Adrenal gland (tissue), 5 donors: Measurements from ENCODE around the gene UBAC1.

Source experiments
- POLR2A ChIP-seq, 2 donors: fragments of 450-650 bp; IDR thresholded peaks; one replicate each; pipeline ENCODE4 v1.6.1; 2017; ENCODE audit warnings: antibody characterized with exemption in 2 of 2, mild to moderate bottlenecking in 2 of 2, moderate library complexity in 1 of 2
- TF ChIP-seq, protein P1 (sequence below), 6 experiments: fragments of 450-650 bp in 4 of 6; fragments of 200-600 bp in 2 of 6; sonication (generic) in 1 of 6; IDR thresholded peaks; 1 replicate in 5 of 6; 2 replicates in 1 of 6; pipeline versions ENCODE4 v1.5.1 to v1.8.0; 2016 to 2021; ENCODE audit warnings: antibody characterized with exemption in 6 of 6, mild to moderate bottlenecking in 2 of 6, moderate library complexity in 1 of 6
- donor health status: DM: no; HTN: no; CAD: no.

- TF ChIP-seq, protein P1, sequence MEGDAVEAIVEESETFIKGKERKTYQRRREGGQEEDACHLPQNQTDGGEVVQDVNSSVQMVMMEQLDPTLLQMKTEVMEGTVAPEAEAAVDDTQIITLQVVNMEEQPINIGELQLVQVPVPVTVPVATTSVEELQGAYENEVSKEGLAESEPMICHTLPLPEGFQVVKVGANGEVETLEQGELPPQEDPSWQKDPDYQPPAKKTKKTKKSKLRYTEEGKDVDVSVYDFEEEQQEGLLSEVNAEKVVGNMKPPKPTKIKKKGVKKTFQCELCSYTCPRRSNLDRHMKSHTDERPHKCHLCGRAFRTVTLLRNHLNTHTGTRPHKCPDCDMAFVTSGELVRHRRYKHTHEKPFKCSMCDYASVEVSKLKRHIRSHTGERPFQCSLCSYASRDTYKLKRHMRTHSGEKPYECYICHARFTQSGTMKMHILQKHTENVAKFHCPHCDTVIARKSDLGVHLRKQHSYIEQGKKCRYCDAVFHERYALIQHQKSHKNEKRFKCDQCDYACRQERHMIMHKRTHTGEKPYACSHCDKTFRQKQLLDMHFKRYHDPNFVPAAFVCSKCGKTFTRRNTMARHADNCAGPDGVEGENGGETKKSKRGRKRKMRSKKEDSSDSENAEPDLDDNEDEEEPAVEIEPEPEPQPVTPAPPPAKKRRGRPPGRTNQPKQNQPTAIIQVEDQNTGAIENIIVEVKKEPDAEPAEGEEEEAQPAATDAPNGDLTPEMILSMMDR (IDR thresholded peaks at IDR 0.05): no peak
- no peak for TF ChIP-seq POLR2A (IDR thresholded peaks at IDR 0.05)
These were observed 32.2 kb downstream of the UBAC1 start for GRCh38 chr9:135928731-135929655.
